Measurements from ENCODE around the gene COL4A4.

DNA sequence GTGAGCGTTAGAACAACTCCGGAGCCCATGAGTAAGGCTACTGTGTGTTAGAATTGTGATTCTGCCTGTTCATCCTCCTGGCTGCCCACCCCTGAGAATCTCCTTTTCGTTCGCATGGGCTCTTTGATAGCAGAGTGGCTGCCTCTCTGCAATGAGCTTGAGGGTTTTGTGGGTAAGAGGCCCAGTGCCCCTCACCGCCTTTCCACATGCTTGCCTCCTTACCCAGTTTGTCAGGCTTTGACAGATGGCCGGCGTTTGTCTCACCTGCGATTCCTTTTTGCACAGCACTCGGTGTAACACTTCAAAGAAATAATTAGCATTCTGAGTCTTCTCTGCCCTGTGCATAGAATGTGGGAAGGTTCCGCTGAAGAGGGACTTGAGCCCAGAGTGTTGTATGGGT, 190.2 kb downstream of the COL4A4 start:
- TF ChIP-seq, protein P1, sequence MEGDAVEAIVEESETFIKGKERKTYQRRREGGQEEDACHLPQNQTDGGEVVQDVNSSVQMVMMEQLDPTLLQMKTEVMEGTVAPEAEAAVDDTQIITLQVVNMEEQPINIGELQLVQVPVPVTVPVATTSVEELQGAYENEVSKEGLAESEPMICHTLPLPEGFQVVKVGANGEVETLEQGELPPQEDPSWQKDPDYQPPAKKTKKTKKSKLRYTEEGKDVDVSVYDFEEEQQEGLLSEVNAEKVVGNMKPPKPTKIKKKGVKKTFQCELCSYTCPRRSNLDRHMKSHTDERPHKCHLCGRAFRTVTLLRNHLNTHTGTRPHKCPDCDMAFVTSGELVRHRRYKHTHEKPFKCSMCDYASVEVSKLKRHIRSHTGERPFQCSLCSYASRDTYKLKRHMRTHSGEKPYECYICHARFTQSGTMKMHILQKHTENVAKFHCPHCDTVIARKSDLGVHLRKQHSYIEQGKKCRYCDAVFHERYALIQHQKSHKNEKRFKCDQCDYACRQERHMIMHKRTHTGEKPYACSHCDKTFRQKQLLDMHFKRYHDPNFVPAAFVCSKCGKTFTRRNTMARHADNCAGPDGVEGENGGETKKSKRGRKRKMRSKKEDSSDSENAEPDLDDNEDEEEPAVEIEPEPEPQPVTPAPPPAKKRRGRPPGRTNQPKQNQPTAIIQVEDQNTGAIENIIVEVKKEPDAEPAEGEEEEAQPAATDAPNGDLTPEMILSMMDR (IDR thresholded peaks at IDR 0.05) = no peak
- TF ChIP-seq POLR2A (IDR thresholded peaks at IDR 0.05; ENCODE audit: low read depth) (no peak), POLR2AphosphoS5 (IDR thresholded peaks at IDR 0.05) (no peak), EP300 (IDR thresholded peaks at IDR 0.05) (no peak)

Data from esophagus muscularis mucosa (tissue), 4 donors.